ENCODE results near the gene CD247. TPM values are rescaled to one million over a fixed set of nuclear protein-coding genes. Genes with fewer than 3 reads are reported as not detected.

The CD247 gene
- total and polyA plus RNA-seq, 9 of the 15 experiments (the other 6 are each of a cell fraction or from before 2014, with no cell fraction given): 0.08 to 0.42 (median 0.28) TPM; not detected in 5

- TF ChIP-seq, protein P1, sequence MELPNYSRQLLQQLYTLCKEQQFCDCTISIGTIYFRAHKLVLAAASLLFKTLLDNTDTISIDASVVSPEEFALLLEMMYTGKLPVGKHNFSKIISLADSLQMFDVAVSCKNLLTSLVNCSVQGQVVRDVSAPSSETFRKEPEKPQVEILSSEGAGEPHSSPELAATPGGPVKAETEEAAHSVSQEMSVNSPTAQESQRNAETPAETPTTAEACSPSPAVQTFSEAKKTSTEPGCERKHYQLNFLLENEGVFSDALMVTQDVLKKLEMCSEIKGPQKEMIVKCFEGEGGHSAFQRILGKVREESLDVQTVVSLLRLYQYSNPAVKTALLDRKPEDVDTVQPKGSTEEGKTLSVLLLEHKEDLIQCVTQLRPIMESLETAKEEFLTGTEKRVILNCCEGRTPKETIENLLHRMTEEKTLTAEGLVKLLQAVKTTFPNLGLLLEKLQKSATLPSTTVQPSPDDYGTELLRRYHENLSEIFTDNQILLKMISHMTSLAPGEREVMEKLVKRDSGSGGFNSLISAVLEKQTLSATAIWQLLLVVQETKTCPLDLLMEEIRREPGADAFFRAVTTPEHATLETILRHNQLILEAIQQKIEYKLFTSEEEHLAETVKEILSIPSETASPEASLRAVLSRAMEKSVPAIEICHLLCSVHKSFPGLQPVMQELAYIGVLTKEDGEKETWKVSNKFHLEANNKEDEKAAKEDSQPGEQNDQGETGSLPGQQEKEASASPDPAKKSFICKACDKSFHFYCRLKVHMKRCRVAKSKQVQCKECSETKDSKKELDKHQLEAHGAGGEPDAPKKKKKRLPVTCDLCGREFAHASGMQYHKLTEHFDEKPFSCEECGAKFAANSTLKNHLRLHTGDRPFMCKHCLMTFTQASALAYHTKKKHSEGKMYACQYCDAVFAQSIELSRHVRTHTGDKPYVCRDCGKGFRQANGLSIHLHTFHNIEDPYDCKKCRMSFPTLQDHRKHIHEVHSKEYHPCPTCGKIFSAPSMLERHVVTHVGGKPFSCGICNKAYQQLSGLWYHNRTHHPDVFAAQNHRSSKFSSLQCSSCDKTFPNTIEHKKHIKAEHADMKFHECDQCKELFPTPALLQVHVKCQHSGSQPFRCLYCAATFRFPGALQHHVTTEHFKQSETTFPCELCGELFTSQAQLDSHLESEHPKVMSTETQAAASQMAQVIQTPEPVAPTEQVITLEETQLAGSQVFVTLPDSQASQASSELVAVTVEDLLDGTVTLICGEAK (IDR thresholded peaks at IDR 0.05): no peak
- TF ChIP-seq, protein P1 (CRISPR knock-in tag; IDR thresholded peaks at IDR 0.05): no peak
- no peak for TF ChIP-seq ZNF518B (CRISPR knock-in tag; IDR thresholded peaks at IDR 0.05)
Observed at GRCh38 chr1:167420510-167420909, 97.8 kb downstream of the CD247 start (continued).
